GM23248 (cell line): ENCODE measurements around the gene SLC10A2.

Experiments
- EZH2 ChIP-seq: fragments of 200-600 bp; sonication (generic); IDR thresholded peaks from 2 replicates; pipeline ENCODE4 v1.6.1; 2018; ENCODE audit warnings: antibody characterized with exemption, mild to moderate bottlenecking; ENCODE audit not compliant: insufficient read depth, poor library complexity, severe bottlenecking
- EZH2phosphoT487 ChIP-seq: fragments of 200-600 bp; sonication (generic); IDR thresholded peaks from 2 replicates; pipeline ENCODE4 v1.6.1; 2018; ENCODE audit warnings: antibody characterized with exemption, moderate library complexity, mild to moderate bottlenecking, low read depth; ENCODE audit not compliant: insufficient read depth

DNA sequence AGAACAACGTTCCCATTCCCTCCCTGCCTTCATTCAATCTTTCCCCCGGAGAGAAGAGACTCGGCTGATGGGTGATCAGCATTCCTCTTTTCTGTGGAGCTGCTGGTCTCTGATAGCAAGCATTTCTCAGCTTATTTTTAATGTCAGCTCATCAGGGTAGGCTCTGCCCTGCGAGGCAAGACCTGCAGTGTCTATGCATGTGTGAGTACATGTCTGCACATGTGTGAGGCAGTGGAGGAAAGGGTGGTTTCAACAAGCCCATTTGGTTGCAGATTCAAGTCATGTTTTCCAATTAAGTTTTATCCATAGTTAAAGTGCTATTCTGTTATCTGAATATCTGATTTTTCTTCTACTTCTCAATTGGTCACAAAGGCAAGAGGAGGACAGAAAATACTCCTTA, 19.5 kb downstream of the SLC10A2 start:
- no peak for TF ChIP-seq EZH2
- TF ChIP-seq EZH2phosphoT487 = no peak
